Effector CD8-positive, alpha-beta T cell (primary cell): ENCODE results near the gene PPP1R12C.

Experiments
- DNase-seq: peaks from one replicate; lab custom pipeline; 2025; lab: John Stamatoyannopoulos, UW

PPP1R12C gene

GRCh38 chr19:55091126-55091910 is 26.1 kb downstream of the PPP1R12C start:
- no peak for DNase-seq

GRCh38 chr19:55090564-55090963 is 26.9 kb downstream of the PPP1R12C start:
- no peak for DNase-seq

GRCh38 chr19:55089342-55089944 is 28.0 kb downstream of the PPP1R12C start:
- DNase-seq: no peak

- peak; percentile 81 for DNase-seq
Observed at GRCh38 chr19:55088543-55089341, 28.7 kb downstream of the PPP1R12C start.

GRCh38 chr19:55088021-55088451 is 29.4 kb downstream of the PPP1R12C start:
- DNase-seq: no peak

- no peak for DNase-seq
Observed at GRCh38 chr19:55087542-55087901, 29.9 kb downstream of the PPP1R12C start.

- peak; percentile 51 for DNase-seq
Observed at GRCh38 chr19:55086730-55087541, 30.5 kb downstream of the PPP1R12C start.

- no peak for DNase-seq
Observed at GRCh38 chr19:55085923-55086715, 31.3 kb downstream of the PPP1R12C start.

- no peak for DNase-seq
Observed at GRCh38 chr19:55084416-55084815, 33.0 kb downstream of the PPP1R12C start.

GRCh38 chr19:55083004-55083850 is 34.2 kb downstream of the PPP1R12C start:
- DNase-seq: no peak

GRCh38 chr19:55082020-55082851 is 35.2 kb downstream of the PPP1R12C start:
- peak; percentile 17 for DNase-seq

- DNase-seq: no peak
Observed at GRCh38 chr19:55081770-55082019, 35.7 kb downstream of the PPP1R12C start.

GRCh38 chr19:55080968-55081769 is 36.3 kb downstream of the PPP1R12C start:
- peak; percentile 81 for DNase-seq

- peak; percentile 18 for DNase-seq
Observed at GRCh38 chr19:55080121-55080967, 37.1 kb downstream of the PPP1R12C start.

- DNase-seq: no peak
Observed at GRCh38 chr19:55079400-55080038, 37.9 kb downstream of the PPP1R12C start.

- DNase-seq: no peak
Observed at GRCh38 chr19:55078996-55079395, 38.4 kb downstream of the PPP1R12C start.

GRCh38 chr19:55077106-55077505 is 40.3 kb downstream of the PPP1R12C start:
- no peak for DNase-seq
